Thyroid gland (tissue), 4 donors: ENCODE data around the gene CHAF1A. TPM values are rescaled to one million over a fixed set of nuclear protein-coding genes. Genes with fewer than 3 reads are reported as not detected.

ENCODE experiments used
- DNase-seq, 2 donors: peaks; one replicate each; pipeline ENCODE4 v3.0.0-alpha.2; 2019
- H3K27ac ChIP-seq, 3 donors: fragments of 200-600 bp; sonication (generic); 1 replicate in 2 of 3; 2 replicates in 1 of 3; pipeline ENCODE4 v1.5.1; 2016 to 2019; ENCODE audit warnings: mild to moderate bottlenecking in 1 of 3, moderate library complexity in 1 of 3
- H3K27me3 ChIP-seq: fragments of 200-600 bp; sonication (generic); one replicate; pipeline ENCODE4 v1.5.1; 2019
- H3K36me3 ChIP-seq, 2 donors: fragments of 200-600 bp; sonication (generic); one replicate each; pipeline ENCODE4 v1.5.1; 2016 to 2019
- H3K4me1 ChIP-seq, 2 donors: fragments of 200-600 bp; sonication (generic); one replicate each; pipeline ENCODE4 v1.5.1; 2017 to 2019
- H3K4me3 ChIP-seq, 3 donors: fragments of 200-600 bp; sonication (generic); replicated peaks in 1 of 3; 1 replicate in 2 of 3; 2 replicates in 1 of 3; pipeline ENCODE4 v1.5.1; 2016; ENCODE audit warnings: mild to moderate bottlenecking in 1 of 3
- H3K9me3 ChIP-seq: fragments of 200-600 bp; sonication (generic); one replicate; pipeline ENCODE4 v1.5.1; 2017
- POLR2A ChIP-seq, 2 donors: fragments of 450-650 bp; IDR thresholded peaks; one replicate each; pipeline ENCODE4 v1.6.1; 2017; ENCODE audit warnings: antibody characterized with exemption in 2 of 2, mild to moderate bottlenecking in 2 of 2, moderate library complexity in 1 of 2
- WGBS, 2 donors: methylation state at CpG; one replicate each; pipeline ENCODE4 v1.1.5; 2017; 5-methylcytosine and 5-hydroxymethylcytosine counted together
- intact Hi-C: fragments of 100-400 bp; cut with DNase I; formaldehyde crosslinking; loops from one replicate; pipeline ENCODE4 v1.15.1; 2023
- total RNA-seq, 4 donors: library from RNA; depleted of rRNA; stranded (reverse); fragments of >200 nt; gene quantifications; one replicate each; pipeline ENCODE4 v1.2.3, GENCODE V29; 2016
- TF ChIP-seq, protein P1 (sequence below), 6 experiments: fragments of 200-600 bp in 3 of 6; fragments of 450-650 bp in 3 of 6; sonication (generic) in 3 of 6; IDR thresholded peaks; one replicate each; pipeline ENCODE4 v1.5.1; 2016 to 2019; ENCODE audit warnings: antibody characterized with exemption in 6 of 6, mild to moderate bottlenecking in 2 of 6, inconsistent platforms in 1 of 6, moderate library complexity in 1 of 6

The CHAF1A gene
- total RNA-seq, 4 donors from 2014 or later, result 4.1 to 5.1 (median 4.4) TPM

- TF ChIP-seq, protein P1, sequence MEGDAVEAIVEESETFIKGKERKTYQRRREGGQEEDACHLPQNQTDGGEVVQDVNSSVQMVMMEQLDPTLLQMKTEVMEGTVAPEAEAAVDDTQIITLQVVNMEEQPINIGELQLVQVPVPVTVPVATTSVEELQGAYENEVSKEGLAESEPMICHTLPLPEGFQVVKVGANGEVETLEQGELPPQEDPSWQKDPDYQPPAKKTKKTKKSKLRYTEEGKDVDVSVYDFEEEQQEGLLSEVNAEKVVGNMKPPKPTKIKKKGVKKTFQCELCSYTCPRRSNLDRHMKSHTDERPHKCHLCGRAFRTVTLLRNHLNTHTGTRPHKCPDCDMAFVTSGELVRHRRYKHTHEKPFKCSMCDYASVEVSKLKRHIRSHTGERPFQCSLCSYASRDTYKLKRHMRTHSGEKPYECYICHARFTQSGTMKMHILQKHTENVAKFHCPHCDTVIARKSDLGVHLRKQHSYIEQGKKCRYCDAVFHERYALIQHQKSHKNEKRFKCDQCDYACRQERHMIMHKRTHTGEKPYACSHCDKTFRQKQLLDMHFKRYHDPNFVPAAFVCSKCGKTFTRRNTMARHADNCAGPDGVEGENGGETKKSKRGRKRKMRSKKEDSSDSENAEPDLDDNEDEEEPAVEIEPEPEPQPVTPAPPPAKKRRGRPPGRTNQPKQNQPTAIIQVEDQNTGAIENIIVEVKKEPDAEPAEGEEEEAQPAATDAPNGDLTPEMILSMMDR (IDR thresholded peaks at IDR 0.05), result peak in 1 of 6 experiments; percentile 19
- no peak for TF ChIP-seq POLR2A (IDR thresholded peaks at IDR 0.05)
Observed at GRCh38 chr19:4375164-4376027, 27.0 kb upstream of the CHAF1A start.

DNA sequence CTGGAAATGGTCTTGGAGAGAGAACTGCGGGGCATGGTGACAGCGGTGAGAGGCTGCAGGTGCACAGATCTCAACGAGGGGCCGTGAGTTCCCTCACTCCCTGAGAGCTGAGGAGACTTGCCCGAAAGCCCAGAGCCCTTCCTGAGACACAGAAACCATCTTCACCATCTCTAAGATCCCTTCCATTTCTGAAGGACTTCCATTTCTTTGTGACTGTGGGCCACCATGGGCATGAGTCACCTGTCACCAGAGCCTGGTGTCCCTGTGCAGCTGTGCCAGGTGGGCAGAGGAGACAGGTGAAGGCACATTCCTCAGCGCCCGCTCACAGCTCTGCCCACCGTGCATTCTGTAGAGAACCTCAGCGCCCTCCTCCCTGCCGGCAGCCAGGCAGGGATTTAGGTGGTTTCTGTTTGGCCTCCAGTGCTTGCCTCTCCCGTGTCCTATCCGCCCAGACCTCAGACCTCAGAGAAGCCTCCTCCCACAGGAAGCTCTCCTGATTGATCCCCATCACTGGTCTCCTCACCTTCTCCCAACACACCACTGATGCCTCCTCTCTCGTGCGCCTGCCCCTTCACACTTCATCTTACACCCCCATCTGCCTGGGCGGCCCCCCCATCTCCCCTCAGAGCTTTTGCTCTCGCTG lies 26.3 kb upstream of the CHAF1A start:
- no peak for DNase-seq
- H3K27me3 ChIP-seq, result no peaks in the 10 kb centered on the region
- TF ChIP-seq, protein P1 (IDR thresholded peaks at IDR 0.05), result no peak
- H3K27ac ChIP-seq, result peak overlapping the region in 2 of 3 donors; percentile 87 to 91
- no peaks in the 10 kb centered on the region for H3K9me3 ChIP-seq
- H3K4me3 ChIP-seq, result no peak overlapping the region
- no peaks in the 10 kb centered on the region for H3K36me3 ChIP-seq
- 73 to 74% methylated on average over 15 to 16 of the region's 16 CpGs for whole genome bisulfite sequencing, 2 donors
- peaks cover 64 to 94% of the 10 kb centered on the region in 2 donors for H3K4me1 ChIP-seq
- intact Hi-C loops, result no loop called here

More at GRCh38 chr19:4375164-4376027, 27.0 kb upstream of the CHAF1A start:
- WGBS, 2 donors, result 28 to 30% methylated on average over 12 to 16 of the region's 16 CpGs
- Histone ChIP-seq H3K9me3 (no peaks in the 10 kb centered on the region), H3K4me1 (peaks cover 72 to 97% of the 10 kb centered on the region in 2 donors), H3K27me3 (no peaks in the 10 kb centered on the region), H3K4me3 (no peak overlapping the region), H3K36me3 (no peaks in the 10 kb centered on the region), H3K27ac (peak overlapping the region; percentile 85 to 91 (median 87))
- intact Hi-C loops, result no loop called here
- DNase-seq, result peak; percentile 84 to 85

GRCh38 chr19:4376671-4376990 lies 25.8 kb upstream of the CHAF1A start:
- no peaks in the 10 kb centered on the region for H3K36me3 ChIP-seq
- no peak for DNase-seq
- H3K27ac ChIP-seq, result no peak overlapping the region
- intact Hi-C loops, result no loop called here
- 75 to 78% methylated on average over 10 of the region's 10 CpGs for WGBS, 2 donors
- no peak overlapping the region for H3K4me3 ChIP-seq
- TF ChIP-seq POLR2A (IDR thresholded peaks at IDR 0.05), result no peak
- TF ChIP-seq, protein P1 (IDR thresholded peaks at IDR 0.05), result no peak
- H3K27me3 ChIP-seq, result no peaks in the 10 kb centered on the region
- H3K4me1 ChIP-seq, result peaks cover 59 to 89% of the 10 kb centered on the region in 2 donors
- H3K9me3 ChIP-seq, result no peaks in the 10 kb centered on the region

DNA sequence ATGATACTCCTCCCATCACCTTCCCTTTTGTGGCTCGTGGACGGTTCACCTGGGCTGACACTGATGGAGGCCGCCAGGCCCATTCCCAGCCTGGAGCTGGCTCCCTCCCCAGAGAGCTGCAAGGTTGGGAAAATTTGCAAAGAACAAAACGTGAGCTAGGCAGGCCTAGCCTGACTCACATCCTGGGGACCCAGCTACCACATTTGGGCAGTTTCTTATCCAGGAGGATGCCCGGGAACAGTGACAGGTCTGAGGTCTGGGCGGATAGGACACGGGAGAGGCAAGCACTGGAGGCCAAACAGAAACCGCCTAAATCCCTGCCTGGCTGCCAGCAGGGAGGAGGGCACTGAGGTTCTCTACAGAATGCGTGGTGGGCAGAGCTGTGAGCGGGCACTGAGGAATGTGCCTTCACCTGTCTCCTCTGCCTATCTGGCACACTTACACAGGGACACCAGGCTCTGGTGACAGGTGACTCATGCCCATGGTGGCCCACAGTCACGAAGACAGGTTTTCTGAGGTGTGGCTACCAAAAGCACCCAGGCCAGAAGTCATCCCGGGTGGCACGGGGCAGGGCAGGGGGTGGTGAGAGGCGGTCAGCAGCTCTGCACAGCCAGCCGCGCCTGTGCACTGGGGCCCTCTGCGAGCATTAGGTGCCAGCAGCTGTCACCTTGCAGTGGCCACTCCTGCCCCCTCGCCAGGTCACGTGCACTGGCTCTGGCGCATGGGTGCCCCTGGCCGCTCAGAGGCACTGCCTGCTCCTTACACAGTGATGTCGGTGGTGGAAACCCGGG lies 25.3 kb upstream of the CHAF1A start:
- Histone ChIP-seq H3K36me3 (no peaks in the 10 kb centered on the region), H3K4me3 (no peak overlapping the region), H3K27me3 (no peaks in the 10 kb centered on the region), H3K9me3 (no peaks in the 10 kb centered on the region), H3K4me1 (peaks cover 58 to 83% of the 10 kb centered on the region in 2 donors), H3K27ac (no peak overlapping the region)
- DNase-seq, result no peak
- intact Hi-C loops, result no loop called here
- WGBS, 2 donors, result 75 to 88% methylated on average over 10 to 13 of the region's 23 CpGs
- TF ChIP-seq POLR2A (IDR thresholded peaks at IDR 0.05), result no peak
- TF ChIP-seq, protein P1 (IDR thresholded peaks at IDR 0.05), result no peak
